HG02981 (cell line): ENCODE measurements around the gene PTPRH.
"Not testable (repeated sequence)": the region's sequence is repeated elsewhere in the genome, so short reads cannot be mapped to it uniquely, and the experiment has no call there.

Experiments used
- ATAC-seq: cut with Tn5 transposase; IDR thresholded peaks from one replicate; pipeline ENCODE4 v1.9.1; 2021; ENCODE audit warnings: mild to moderate bottlenecking, moderate library complexity; ENCODE audit not compliant: unreplicated experiment

PTPRH gene

DNA sequence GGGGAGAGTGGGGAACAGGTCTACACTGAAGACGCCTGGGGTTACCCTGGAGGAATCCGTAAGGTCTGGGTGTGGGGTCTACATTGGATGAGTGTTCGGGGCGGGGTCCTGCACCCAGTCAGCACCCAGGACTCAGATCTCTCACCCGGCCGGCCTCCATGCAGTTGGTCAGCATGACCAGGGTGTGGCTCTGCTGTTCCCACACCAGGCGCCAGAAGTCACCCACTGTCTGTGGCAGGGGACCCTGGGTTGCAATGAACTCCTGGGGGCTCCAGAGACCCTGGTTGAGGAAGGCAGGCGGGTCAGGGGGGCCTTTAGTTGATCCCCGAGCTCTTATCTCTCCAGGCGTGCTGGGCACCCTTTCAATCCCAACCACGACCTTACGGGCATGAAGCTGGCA lies 23.2 kb downstream of the PTPRH start:
- no peak for ATAC-seq

- no peak for ATAC-seq
Observed at GRCh38 chr19:55181740-55182139, 27.6 kb downstream of the PTPRH start.

- peak; percentile 2 for ATAC-seq
Observed at GRCh38 chr19:55179606-55180484, 29.5 kb downstream of the PTPRH start, which contains the start of gene SYT5. Gene SYT5, minus strand, starts transcription at chr19:55180289. Its CDS starts 1,248 bp downstream, at chr19:55179041.

DNA sequence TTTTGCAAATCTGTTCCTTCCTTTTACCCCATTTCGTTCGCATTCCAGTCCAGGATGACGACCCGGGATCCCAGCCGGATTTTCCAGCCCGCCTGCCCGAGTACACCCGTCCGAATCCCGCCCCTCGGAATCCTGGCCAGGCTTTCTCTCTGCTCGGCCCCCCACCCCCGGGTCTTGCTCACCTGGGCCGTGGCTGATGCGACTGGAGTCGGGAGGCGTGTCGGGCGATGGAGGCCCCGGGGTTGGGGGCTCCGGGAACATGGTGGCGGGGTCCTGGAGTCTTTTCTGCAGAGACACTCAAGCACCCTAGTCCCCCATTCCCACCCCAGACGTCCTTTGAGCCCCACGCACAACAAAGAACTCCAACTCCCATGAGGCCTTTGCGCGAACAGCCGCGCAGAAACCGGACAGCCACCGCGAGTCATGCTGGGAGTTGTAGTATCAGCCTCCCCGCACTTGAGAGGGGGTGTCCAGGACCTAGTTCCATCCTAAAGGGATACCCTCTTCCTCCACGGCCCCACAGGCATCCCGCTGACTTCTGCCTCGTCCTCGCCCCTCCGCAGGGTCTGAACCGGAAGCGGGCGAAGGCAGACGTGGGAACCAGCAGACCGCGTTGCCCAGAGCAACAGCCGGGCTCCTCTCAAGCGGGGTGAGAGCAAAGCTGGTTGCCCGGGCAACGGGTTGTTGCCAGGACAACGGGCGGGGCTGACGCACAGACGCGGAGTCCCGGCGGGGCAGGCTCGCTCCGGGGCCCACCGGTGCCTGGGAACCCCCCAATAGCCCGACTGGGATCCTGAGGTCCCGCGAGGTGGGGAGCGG lies 30.3 kb downstream of the PTPRH start:
- peak; percentile 81 for ATAC-seq

- ATAC-seq = no peak
Observed at GRCh38 chr19:55176076-55176475, 33.2 kb downstream of the PTPRH start.

DNA sequence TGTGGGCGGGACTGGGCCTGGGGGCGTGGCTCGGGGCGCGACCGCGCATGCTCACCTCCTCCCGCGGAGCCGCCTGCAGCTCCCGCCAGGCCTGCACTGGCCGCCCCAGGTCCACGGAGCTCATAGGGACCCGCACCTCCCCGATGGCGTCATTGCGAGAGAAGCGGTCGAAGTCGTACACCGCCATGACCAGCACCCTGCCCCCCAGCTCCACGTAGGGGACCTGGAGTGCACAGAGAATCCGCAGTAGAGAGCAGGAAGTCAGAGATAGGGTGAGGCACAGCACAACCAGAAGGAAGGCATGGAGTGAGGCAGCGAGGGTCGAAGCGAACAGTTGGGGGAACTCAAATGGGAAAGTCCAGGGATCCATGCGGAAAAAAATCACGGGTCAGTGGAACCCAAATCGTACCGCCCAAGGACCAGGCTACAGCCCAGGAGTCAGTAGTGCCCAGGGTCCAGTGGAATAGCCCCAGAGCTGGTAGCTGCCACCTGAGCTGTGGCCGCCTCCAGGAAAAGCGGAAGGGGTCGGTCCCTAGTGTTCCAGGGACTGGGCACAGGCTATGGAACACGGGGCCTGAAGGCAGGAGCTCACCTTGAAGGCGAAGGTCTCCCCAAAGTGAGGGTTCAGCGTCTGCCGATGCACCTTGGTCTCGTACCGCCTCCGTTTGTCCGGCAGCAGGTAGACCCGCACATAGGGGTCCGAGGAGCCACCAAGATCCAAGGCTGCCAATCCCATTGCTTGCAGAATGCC lies 34.0 kb downstream of the PTPRH start:
- no peak for ATAC-seq

DNA sequence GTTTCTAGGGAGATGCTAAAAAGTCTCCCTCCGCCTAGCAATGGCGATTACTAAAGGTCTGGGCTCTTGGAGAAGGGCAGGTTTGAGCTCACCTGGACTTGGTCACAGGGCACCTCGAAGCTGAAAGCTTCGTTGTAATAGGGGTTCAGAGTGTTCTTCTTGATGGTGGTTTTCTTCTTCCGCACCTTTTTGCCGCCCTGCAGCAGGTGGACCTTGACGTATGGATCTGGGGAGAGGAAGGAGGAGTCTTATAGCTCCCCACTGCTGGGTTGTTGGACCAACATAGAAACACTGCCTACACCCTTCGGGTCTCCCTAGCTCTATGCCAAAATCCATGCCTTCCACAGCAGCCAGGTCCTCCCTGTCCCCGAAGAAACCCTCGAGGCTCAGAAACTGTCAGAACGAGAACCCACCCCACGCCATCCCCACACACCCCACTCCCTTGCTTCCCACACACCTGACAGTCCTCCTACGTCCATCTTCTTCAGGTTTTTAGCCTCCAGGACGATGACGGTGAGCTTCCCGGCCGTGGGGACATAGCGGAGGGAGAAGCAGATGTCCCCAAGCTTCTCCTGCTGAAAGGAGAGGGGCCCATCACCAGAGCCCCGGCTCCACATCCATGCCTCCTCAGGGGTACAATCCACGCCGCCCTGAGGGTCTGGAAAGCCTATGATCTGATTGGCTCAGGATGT lies 34.7 kb downstream of the PTPRH start:
- no peak for ATAC-seq

- ATAC-seq = no peak
Observed at GRCh38 chr19:55173714-55174409, 35.4 kb downstream of the PTPRH start.

GRCh38 chr19:55173186-55173713 lies 36.1 kb downstream of the PTPRH start:
- ATAC-seq = no peak

- ATAC-seq = no peak
Observed at GRCh38 chr19:55172741-55173140, 36.6 kb downstream of the PTPRH start.

- not testable (repeated sequence) for ATAC-seq
Observed at GRCh38 chr19:55172318-55172717, 37.0 kb downstream of the PTPRH start.

DNA sequence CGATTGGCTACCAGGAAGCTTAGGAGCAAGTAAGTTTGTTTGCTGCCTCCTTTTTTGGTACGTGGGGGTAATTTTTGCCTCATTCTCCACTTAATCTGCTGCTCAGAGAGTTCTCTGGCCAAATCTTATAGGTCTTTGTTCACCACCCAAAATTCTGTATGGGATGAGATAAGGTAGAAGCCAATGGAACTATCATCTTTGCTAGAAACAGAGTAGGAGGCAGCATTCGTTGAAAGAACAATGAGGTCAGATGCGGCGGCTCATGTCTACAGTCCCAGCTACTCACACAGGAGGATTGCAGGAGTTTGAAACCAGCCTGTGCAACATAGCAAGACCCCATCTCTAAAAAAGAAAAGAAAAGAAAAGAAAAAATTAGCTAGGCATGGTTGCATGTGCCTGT lies 37.9 kb downstream of the PTPRH start:
- no peak for ATAC-seq

DNA sequence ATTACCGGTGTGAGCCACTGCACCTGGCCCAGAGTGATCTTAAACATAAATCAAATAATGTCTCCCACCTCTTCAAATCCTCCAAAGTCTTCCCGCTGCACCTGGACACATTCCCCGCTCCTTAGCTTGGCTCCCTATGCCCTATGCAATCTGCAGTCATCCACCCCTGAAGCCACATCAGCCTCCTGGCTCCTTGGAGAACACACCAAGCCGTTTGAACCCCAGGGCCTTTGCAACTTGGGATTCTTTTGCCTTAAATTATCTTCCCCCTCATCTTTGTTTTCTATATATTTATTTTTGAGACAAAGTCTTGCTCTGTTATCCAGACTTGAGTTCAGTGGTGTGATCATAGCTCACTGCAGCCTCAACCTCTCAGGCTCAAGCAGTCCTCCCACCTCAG lies 40.2 kb downstream of the PTPRH start:
- no peak for ATAC-seq

GRCh38 chr19:55166530-55167268 lies 42.6 kb downstream of the PTPRH start, which contains the start of gene DNAAF3:
Gene DNAAF3, minus strand, starts transcription at chr19:55166613. Its CDS starts 200 bp downstream, at chr19:55166413.
- ATAC-seq = peak; percentile 65

DNA sequence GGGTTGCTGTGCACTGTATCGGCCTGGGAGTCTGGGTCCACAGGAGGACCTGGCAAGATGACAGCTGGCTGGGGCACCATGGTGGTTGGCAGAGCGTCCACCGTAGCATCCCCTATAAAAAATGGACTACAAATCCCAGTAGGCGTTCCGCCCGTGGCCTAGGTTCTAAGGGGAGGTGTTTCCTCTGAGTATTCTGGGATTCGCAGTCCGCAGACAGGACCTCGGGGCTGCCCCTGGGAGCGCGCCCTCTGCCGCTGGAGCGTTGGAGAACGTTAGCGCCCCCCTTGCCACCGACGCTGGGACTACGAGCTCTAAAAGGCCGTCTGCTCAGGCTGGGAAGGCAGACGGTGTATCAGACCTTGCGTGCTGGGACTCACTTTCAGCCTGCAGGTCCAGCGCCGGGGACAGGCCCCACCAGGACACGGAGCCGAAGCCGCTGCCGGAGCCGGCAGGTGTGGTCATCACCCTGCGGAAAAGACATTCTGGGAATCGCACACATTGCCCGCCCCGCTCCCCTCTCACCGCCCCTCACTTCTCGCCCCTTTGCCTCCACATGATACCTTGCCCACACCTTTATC lies 43.3 kb downstream of the PTPRH start:
- no peak for ATAC-seq

DNA sequence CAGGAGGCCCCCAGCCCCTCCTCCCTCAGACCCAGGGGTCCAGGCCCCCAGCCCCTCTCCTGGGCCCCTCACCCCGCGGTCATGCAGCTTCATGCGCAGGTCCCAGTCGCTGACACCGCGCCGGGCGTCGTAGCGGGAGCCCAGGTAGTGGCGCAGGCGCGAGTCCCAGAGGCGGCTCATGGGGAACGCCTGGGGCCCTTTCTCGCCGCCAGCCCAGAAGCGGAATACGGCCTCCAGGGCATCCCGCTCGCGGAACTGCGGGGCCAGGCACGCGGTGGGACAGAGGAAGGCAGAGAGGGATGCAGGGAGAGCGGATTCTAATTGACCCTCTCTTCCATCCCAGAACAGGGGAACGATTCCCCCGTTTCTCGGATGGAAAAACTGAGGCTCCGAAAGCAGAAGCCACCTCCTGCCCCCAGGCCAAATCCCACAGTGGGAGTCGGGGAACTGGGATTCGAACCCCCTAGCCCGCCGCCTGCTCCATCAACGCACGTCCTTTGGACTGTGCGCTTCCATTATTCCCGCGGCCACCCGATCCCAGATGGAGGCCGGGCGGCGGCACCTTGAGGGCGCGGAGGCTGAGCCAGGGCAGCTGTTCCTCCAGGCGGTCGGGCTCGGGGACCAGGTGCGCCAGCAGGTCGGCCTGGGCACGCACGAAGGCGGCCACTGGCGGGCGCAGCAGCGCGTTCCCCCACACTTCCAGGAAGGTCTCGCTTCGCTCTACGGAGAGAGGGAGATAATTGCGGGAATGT lies 47.6 kb downstream of the PTPRH start:
- ATAC-seq = no peak

DNA sequence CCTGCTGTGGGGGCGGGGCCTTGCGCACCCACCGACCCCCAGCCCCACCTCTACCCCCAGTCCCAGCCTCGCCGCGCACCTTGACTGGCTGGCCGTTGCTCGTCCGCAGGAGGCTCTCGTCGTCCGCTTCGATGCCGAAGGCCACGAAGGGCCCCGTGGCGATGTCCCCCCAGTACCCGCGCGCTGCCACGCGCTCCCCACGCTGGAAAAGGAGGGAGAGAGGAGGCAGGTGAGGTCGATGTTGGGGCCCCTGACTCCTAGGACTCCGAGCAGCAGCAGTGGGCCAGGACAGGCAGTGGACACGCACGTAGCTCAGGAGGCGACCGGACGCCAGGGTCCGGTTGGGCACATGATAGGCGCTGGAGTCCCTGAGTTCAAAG lies 48.3 kb downstream of the PTPRH start:
- no peak for ATAC-seq
